GM19395 (cell line): Measurements from ENCODE around the gene COX6B2.

Source experiments
- ATAC-seq: cut with Tn5 transposase; IDR thresholded peaks from one replicate; pipeline ENCODE4 v1.9.1; 2021; ENCODE audit warnings: mild to moderate bottlenecking, moderate library complexity; ENCODE audit not compliant: unreplicated experiment

The COX6B2 gene

GRCh38 chr19:55315956-55316525, 38.5 kb downstream of the COX6B2 start:
- ATAC-seq = no peak

GRCh38 chr19:55314396-55314795, 40.1 kb downstream of the COX6B2 start:
- no peak for ATAC-seq

- no peak for ATAC-seq
These were observed 41.7 kb downstream of the COX6B2 start for GRCh38 chr19:55312621-55313512.

GRCh38 chr19:55311797-55312196, 42.7 kb downstream of the COX6B2 start:
- no peak for ATAC-seq

GRCh38 chr19:55311397-55311796, 43.1 kb downstream of the COX6B2 start:
- ATAC-seq = no peak

- ATAC-seq = no peak
These were observed 44.0 kb downstream of the COX6B2 start for GRCh38 chr19:55310498-55310897.

GRCh38 chr19:55309448-55309847, 45.1 kb downstream of the COX6B2 start:
- no peak for ATAC-seq

GRCh38 chr19:55308281-55308680, 46.2 kb downstream of the COX6B2 start:
- ATAC-seq = no peak

GRCh38 chr19:55306712-55307111, 47.8 kb downstream of the COX6B2 start:
- ATAC-seq = no peak

GRCh38 chr19:55305983-55306562, 48.4 kb downstream of the COX6B2 start:
- no peak for ATAC-seq

GRCh38 chr19:55305491-55305890, 49.0 kb downstream of the COX6B2 start:
- no peak for ATAC-seq

GRCh38 chr19:55304980-55305379, 49.5 kb downstream of the COX6B2 start:
- ATAC-seq = no peak

- ATAC-seq = no peak
These were observed 50.1 kb downstream of the COX6B2 start for GRCh38 chr19:55304279-55304978.

GRCh38 chr19:55303477-55303876, 51.0 kb downstream of the COX6B2 start:
- no peak for ATAC-seq

- no peak for ATAC-seq
These were observed 52.2 kb downstream of the COX6B2 start for GRCh38 chr19:55302318-55302703.

GRCh38 chr19:55301459-55302317, 52.8 kb downstream of the COX6B2 start:
- peak; percentile 69 for ATAC-seq

- ATAC-seq = no peak
These were observed 53.5 kb downstream of the COX6B2 start for GRCh38 chr19:55300886-55301458.

- no peak for ATAC-seq
These were observed 54.5 kb downstream of the COX6B2 start for GRCh38 chr19:55299991-55300390.
